ENCODE results near the gene CSNK1G1.

DNA sequence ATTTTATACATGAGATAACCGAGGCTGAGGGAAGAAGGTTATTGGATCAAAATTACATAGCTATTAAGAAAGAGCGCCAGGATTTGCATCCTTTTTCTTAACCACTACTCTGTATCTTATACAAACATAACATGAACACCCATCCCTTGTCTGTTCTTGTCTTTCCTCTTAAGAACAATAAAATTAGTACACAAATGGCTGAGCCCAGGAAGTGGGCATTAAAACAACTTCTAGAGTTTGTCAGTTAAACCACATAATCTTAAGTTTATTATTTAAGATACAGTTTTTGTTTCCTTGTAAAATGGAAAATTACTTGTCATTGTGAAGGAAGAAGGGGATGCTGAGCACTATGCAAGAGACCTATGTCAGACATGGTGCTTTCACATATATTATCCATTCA lies 144.3 kb downstream of the CSNK1G1 start:
- TF ChIP-seq EZH2 (IDR thresholded peaks at IDR 0.05; ENCODE audit: low read depth) = no peak
- TF ChIP-seq, protein P1, sequence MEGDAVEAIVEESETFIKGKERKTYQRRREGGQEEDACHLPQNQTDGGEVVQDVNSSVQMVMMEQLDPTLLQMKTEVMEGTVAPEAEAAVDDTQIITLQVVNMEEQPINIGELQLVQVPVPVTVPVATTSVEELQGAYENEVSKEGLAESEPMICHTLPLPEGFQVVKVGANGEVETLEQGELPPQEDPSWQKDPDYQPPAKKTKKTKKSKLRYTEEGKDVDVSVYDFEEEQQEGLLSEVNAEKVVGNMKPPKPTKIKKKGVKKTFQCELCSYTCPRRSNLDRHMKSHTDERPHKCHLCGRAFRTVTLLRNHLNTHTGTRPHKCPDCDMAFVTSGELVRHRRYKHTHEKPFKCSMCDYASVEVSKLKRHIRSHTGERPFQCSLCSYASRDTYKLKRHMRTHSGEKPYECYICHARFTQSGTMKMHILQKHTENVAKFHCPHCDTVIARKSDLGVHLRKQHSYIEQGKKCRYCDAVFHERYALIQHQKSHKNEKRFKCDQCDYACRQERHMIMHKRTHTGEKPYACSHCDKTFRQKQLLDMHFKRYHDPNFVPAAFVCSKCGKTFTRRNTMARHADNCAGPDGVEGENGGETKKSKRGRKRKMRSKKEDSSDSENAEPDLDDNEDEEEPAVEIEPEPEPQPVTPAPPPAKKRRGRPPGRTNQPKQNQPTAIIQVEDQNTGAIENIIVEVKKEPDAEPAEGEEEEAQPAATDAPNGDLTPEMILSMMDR (conservative IDR thresholded peaks at IDR 0.05) = no peak
